Ovary (tissue), 3 donors: ENCODE measurements around the gene SOCS7.

ENCODE experiments used
- CTCF ChIP-seq, 3 donors: fragments of 450-650 bp in 2 of 3; fragments of 200-600 bp in 1 of 3; IDR thresholded peaks; one replicate each; pipeline versions ENCODE4 v1.5.1 to v1.8.0; 2016 to 2022; ENCODE audit warnings: antibody characterized with exemption in 3 of 3, mild to moderate bottlenecking in 1 of 3
- POLR2A ChIP-seq: fragments of 450-650 bp; IDR thresholded peaks from one replicate; pipeline ENCODE4 v1.6.1; 2017; ENCODE audit warnings: antibody characterized with exemption, mild to moderate bottlenecking, moderate library complexity
- donor health status: DM: no; HTN: no; CAD: no.

GRCh38 chr17:38352245-38353085 is 821 bp downstream of the SOCS7 start:
- TF ChIP-seq CTCF (IDR thresholded peaks at IDR 0.05): no peak
- no peak for TF ChIP-seq POLR2A
